ENCODE data around the gene TEAD1. TPM values are rescaled to one million over a fixed set of nuclear protein-coding genes. Genes with fewer than 3 reads are reported as not detected.

Gene TEAD1
- total and polyA plus RNA-seq, 2 donors (not counting 3 experiments of a cell fraction or from before 2014, with no cell fraction given): 15.3 to 49.0 TPM

- Histone ChIP-seq H3K9me3 (replicated peaks; ENCODE audit: control insufficient read depth, insufficient read depth, low read length) (no peaks in the 10 kb centered on the region), H3K36me3 (ENCODE audit: control insufficient read depth in 2 of 2, extremely low read depth in 1 of 2, insufficient read depth in 2 of 2, low read length in 2 of 2) (no peaks in the 10 kb centered on the region), H2AFZ (ENCODE audit: low read depth, low read length) (no peak overlapping the region), H3K9ac (replicated peaks; ENCODE audit: extremely low read depth, insufficient read depth, low read length) (no peak overlapping the region), H3K4me1 (ENCODE audit: control insufficient read depth, extremely low read depth, insufficient read depth, low read length) (peaks cover 11% of the 10 kb centered on the region), H4K20me1 (replicated peaks; ENCODE audit: control insufficient read depth, extremely low read depth, insufficient read depth, low read length) (no peaks in the 10 kb centered on the region), H3K27me3 (ENCODE audit: control insufficient read depth in 2 of 2, insufficient read depth in 2 of 2, low read length in 2 of 2) (no peaks in the 10 kb centered on the region), H3K9me1 (replicated peaks; ENCODE audit: control insufficient read depth, extremely low read depth, insufficient read depth, low read length) (peaks cover 2% of the 10 kb centered on the region), H3K4me2 (ENCODE audit: insufficient read depth, low read length) (no peak overlapping the region), H3K4me3 (replicated peaks in 1 of 3; ENCODE audit: insufficient read depth in 1 of 3, low read depth in 1 of 3, low read length in 3 of 3) (no peak overlapping the region), H3K79me2 (ENCODE audit: control insufficient read depth, insufficient read depth, low read length) (peaks cover 42% of the 10 kb centered on the region), H3K27ac (ENCODE audit: insufficient read depth, low read depth, low read length) (no peak overlapping the region)
- dilution Hi-C loops (cut with MboI; ENCODE audit: extremely low pct_ligation_motif_present, low sequenced_read_pairs) (no loop called here), intact Hi-C loops (cut with micrococcal nuclease) (no loop called here)
- TF ChIP-seq JUN (IDR thresholded peaks at IDR 0.05; ENCODE audit: borderline replicate concordance, insufficient read depth, insufficient read length, low read depth) (no peak), FOS (IDR thresholded peaks at IDR 0.05; ENCODE audit: borderline replicate concordance, insufficient read depth, low read length) (no peak), GATA2 (IDR thresholded peaks at IDR 0.05; ENCODE audit: insufficient read depth, insufficient read length, low read depth, low read length) (no peak), MAX (IDR thresholded peaks at IDR 0.05; ENCODE audit: insufficient read depth, insufficient read length) (no peak), EZH2 (IDR thresholded peaks at IDR 0.05; ENCODE audit: borderline replicate concordance, low read depth, low read length, severe bottlenecking) (no peak), CTCF (IDR thresholded peaks at IDR 0.05; ENCODE audit: extremely low read depth in 1 of 2, insufficient read depth in 1 of 2, low read depth in 1 of 2, low read length in 2 of 2) (no peak), MYC (IDR thresholded peaks at IDR 0.05; ENCODE audit: low read depth, low read length) (no peak), POLR2A (IDR thresholded peaks at IDR 0.05; ENCODE audit: low read depth, low read length) (no peak), POLR2AphosphoS5 (IDR thresholded peaks at IDR 0.05; ENCODE audit: insufficient read depth, low read depth, low read length) (no peak)
- CTCF ChIA-PET: interaction anchor here (0.9 to 1.4 kb wide), 6 partner anchors 11 to 153 kb away, joined by 3 to 7 read pairs (median 3); no protein-coding TSS in a partner anchor
- POLR2A ChIA-PET: no interaction called here
- no TSS peak for BruUV-seq (replicated peaks)
- DNase-seq (ENCODE audit: low read depth, low spot score) (no peak), FAIRE-seq (no peak)
Measured at GRCh38 chr11:12752868-12753524, 78.8 kb downstream of the TEAD1 start.
